Posterior vena cava (tissue), 2 donors: ENCODE data around the gene CCDC127. TPM values are rescaled to one million over a fixed set of nuclear protein-coding genes. Genes with fewer than 3 reads are reported as not detected.
"Not testable (repeated sequence)": the region's sequence is repeated elsewhere in the genome, so short reads cannot be mapped to it uniquely, and the experiment has no call there.

Experiments used
- DNase-seq: peaks from one replicate; pipeline ENCODE4 v3.0.0-alpha.2; 2020; ENCODE audit warnings: low spot score
- intact Hi-C, 2 donors: fragments of 100-400 bp; cut with DNase I; formaldehyde crosslinking; loops; one replicate each; pipeline versions ENCODE4 v1.14.1 to v1.14.2; 2022 to 2023
- long read RNA-seq, 2 donors: library from polyadenylated mRNA; unstranded; transcript quantifications; one replicate each; pipeline ENCODE4 v2.0.0, GENCODE V29; 2020 to 2021
- total RNA-seq, 2 donors: library from RNA; stranded (reverse); fragmentation: NEBNext Ultra II Directional; extraction: Animal tissue kit (Norgen Biotek cat#: 25700); gene quantifications; one replicate each; pipeline ENCODE4 v1.2.1, GENCODE V29; 2021
- donor health status: DM: yes; HTN: yes; CAD: no.
- donor health status: DM: yes; HTN: yes; CAD: no.

CCDC127 gene, protein sequence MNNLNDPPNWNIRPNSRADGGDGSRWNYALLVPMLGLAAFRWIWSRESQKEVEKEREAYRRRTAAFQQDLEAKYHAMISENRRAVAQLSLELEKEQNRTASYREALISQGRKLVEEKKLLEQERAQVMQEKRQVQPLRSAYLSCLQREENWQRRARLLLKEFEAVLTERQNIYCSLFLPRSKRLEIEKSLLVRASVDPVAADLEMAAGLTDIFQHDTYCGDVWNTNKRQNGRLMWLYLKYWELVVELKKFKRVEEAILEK
- 1 to 10 TPM; 5.8 to 6.9 TPM for total RNA-seq
- long read RNA-seq, donor 1, full-length matches to known transcripts, result 6 of 8 reads
- long read RNA-seq, donor 1, partial matches to known transcripts, result 0 of 8 reads
- long read RNA-seq, donor 1, other reads (novel, unspliced or antisense), result 2 of 8 reads
- long read RNA-seq, donor 2, full-length matches to known transcripts, result 23 of 31 reads
- long read RNA-seq, donor 2, partial matches to known transcripts, result 0 of 31 reads
- long read RNA-seq, donor 2, other reads (novel, unspliced or antisense), result 8 of 31 reads

DNA sequence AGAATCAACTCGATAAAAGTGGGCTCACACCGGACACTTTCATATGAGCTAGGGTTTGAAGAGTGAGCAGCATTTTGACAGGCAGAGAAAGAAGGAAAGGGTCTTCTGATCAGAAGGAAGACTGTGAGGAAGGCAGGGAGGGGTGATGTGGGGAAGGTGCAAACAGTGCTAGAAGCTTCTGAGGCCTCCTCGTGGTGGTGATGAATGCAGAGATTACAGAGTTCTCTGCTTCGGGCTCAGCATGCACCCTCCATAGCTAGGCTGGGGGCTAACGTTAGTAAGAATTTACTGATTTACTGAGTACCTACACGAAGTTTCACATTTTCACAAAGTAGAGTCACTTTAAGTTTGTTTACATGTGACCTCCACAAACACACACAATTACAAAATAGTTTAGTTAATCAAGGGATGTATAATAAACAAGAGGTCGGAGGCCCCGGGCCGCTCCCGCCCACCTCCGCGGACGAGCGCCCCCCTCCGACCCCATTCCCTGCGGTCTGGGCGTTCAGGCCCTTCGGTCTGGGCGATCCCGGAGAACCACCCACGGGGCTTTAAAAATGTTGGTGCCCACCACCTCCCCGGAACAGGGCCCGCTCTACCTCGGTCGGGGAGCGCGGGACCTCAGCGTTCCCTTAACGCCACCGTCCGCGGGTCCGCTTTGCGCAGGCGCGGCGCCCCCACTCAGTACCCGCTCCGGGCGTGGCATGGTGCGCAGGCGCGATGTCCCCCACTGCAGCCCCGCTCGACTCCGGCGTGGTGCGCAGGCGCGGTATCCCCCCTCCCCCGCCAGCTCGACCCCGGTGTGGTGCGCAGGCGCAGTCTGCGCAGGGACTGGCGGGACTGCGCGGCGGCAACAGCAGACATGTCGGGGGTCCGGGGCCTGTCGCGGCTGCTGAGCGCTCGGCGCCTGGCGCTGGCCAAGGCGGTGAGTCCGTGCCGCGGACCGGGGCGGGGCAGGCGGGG is at the start of gene CCDC127, which contains the start of gene SDHA:
TSS of gene CCDC127 (minus strand) at position 660 of the 963 bp plus-strand sequence. CDS start 1,304 bp downstream, outside the sequence.
TSS of gene SDHA (plus strand) at position 827 of the 963 bp plus-strand sequence. CDS start at position 863, 36 bp downstream.
- DNase-seq, result peak; percentile 99
- intact Hi-C loops, result not testable (repeated sequence)

DNA sequence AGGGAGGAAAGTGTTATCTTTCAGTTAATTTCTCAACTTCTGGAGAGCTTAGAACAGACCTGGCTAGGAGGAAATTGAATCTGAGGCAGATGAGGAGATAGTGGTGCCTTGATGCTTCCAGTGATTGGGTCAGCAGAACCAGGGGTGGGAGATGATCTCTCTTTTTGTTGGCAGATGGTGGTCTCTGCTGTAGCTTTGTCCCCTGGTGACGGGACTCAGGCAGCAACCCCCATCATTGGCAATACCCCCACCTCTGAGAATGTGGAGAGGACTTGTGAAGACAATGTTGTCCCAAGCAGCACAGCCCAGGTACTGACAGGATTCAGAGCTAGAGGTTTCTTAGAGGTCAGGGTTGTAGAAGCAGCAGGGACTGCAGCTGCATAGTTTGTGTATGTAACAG is 49.8 kb upstream of the CCDC127 start:
- intact Hi-C loops, result no loop called here
- DNase-seq, result no peak

DNA sequence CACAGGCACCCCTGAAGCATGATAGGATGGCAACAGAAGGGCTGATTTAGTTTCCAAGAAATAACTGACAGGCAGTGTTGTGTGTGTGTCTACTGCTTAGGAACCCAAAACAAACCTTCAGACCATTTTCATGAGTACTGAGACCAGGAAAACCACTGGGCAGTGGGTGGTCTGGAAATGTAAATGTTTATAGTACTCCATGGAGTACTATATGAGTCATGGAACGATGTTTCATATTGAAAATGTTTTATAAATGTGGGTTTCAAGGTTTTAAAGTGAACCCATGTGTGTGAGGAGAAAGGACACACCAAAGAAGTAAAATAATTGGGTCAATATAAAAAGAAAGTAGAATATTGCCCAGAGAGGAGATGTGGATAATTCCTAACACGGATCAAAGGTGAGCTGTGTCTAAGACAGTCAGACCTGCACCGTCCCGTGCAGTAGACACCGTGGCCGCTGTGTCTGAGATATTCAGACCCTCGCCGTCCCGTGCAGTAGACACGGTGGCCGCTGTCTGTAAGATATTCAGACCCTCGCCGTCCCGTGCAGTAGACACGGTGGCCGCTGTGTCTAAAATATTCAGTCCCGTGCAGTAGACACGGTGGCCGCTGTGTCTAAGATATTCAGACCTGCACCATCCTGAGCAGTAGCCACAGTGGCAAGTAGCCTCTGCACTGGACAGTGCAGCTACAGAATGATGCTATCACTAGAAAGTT is 48.5 kb upstream of the CCDC127 start:
- intact Hi-C loops, DNase-seq: not testable (repeated sequence)

DNA sequence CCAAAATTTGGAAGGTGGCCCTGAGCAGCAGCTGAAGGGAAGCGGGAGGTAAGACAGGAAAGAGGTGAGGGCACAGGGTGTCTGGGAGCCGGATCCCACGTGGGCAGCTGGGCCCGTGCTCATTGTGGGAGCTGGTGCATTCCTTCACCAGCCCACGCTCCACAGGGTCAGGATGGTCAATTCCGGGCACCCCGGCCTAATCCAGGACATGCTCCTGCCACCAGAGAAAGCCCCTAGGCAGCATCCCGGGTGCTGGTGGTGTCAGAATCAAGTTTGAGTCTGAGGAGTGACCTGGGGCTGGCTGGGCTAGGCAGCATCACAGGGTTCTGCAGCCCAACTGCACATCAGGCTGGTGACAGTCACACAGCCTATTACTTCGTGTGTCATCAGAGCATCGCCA is 46.4 kb upstream of the CCDC127 start:
- no peak for DNase-seq
- intact Hi-C loops, result no loop called here

DNA sequence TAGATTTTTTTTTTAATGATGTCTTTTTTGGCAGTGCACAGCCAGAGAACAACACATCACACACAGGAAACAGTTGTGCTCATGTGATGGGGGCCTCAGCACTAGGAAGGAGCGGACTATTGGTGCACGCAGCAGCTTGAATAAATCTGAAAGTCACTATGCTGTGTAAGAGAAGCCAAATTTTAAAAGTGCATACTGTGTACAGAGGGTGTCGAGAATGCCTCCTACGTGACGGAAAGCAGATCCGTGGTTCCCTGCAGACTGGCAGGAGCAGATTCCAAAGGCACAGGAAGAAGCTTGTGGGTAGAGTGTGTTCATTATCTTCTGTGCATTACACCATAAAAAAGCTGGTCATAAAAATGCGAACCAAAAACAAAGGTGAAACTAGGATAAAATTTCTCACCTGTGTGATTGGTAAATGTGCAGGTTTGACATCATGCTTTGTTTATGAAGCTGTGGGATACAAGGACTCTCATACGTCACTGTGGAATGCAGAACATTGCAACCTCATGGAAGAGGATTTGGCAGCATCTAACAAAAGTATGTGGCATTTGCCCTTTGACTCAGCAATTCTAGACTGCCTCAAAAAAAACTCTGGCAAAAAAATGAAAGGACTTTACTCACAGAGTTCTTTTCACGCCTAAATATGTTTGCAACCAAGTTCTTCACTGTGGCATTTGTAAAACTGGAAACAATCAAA is 45.5 kb upstream of the CCDC127 start:
- DNase-seq, intact Hi-C loops: not testable (repeated sequence)

DNA sequence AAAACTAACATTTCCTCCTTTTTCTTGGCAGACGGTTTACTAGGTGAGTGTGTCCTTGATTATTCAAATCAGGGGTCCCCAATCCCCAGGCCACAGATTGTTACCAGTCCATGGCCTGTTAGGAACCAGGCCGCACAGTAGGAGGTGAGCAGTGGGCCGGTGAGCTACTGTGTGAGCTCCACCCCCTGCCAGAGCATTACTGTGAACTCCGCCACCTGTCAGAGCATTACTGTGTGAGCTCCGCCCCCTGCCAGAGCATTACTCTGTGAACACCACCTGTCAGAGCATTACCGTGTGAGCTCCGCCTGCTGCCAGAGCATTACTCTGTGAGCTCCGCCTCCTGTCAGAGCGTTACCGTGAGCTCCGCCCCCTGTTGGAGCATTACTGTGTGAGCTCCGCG is 39.2 kb upstream of the CCDC127 start:
- intact Hi-C loops, result no loop called here
- DNase-seq, result no peak

DNA sequence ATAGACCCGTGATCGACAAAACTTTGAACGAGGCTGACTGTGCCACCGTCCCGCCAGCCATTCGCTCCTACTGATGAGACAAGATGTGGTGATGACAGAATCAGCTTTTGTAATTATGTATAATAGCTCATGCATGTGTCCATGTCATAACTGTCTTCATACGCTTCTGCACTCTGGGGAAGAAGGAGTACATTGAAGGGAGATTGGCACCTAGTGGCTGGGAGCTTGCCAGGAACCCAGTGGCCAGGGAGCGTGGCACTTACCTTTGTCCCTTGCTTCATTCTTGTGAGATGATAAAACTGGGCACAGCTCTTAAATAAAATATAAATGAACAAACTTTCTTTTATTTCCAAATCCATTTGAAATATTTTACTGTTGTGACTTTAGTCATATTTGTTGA is 38.4 kb upstream of the CCDC127 start:
- intact Hi-C loops, DNase-seq: not testable (repeated sequence)

DNA sequence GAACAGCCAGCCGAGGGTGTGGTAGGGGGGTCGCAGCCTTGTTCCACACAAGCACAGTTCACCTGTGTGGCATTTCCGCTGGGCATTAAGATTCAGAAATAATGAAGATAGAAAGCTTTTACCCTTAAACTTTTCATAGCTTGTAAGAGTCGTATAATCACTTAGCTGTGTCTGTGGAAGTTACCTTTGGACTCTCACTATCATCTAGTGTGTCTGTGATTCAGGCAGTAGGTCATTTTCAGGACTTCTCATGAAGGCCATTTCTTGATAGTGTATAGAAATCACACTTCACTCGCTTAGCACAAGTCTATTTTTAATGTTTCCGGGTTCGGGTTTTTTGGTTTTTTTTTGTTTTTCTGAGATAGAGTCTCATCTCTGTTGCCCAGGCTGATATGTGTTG is 37.2 kb upstream of the CCDC127 start:
- DNase-seq, intact Hi-C loops: not testable (repeated sequence)

DNA sequence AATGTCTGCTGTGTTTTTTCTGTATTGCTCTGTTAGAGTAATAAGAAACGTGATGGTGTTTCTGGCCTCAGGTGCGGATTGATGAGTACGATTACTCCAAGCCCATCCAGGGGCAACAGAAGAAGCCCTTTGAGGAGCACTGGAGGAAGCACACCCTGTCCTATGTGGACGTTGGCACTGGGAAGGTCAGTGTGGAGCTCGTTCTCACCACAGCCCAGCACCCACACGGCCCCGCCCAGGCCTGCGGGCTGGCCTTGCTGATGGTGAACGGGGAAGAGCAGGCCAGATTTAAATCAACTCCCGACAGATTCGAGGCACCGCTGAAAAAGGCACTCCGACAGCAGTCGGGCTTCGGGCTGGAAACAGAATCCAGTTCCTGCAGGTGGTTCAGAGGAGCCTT is 36.4 kb upstream of the CCDC127 start:
- DNase-seq, intact Hi-C loops: not testable (repeated sequence)

DNA sequence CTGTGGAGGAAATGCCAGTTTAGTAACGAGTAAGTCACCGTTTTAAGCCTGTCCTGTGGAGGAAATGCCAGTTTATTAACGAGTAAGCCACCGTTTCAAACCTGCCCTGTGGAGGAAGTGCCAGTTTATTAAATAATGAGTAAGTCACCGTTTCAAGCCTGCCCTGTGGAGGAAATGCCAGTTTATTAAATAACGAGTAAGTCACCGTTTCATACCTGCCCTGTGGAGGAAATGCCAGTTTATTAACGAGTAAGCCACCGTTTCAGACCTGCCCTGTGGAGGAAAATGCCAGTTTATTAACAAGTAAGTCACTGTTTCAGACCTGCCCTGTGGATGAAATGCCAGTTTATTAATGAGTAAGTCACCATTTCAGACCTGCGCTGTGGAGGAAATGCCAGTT is 34.6 kb upstream of the CCDC127 start:
- intact Hi-C loops, result no loop called here
- no peak for DNase-seq

DNA sequence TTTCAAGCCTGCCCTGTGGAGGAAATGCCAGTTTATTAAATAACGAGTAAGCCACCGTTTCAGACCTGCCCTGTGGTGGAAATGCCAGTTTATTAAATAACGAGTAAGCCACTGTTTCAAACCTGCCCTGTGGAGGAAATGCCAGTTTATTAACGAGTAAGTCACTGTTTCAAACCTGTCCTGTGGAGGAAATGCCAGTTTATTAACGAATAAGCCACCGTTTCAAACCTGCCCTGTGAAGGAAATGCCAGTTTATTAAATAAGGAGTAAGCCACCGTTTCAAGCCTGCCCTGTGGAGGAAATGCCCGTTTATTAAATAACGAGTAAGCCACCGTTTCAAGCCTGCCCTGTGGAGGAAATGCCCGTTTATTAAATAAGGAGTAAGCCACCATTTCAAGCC is 34.0 kb upstream of the CCDC127 start:
- DNase-seq, intact Hi-C loops: not testable (repeated sequence)

DNA sequence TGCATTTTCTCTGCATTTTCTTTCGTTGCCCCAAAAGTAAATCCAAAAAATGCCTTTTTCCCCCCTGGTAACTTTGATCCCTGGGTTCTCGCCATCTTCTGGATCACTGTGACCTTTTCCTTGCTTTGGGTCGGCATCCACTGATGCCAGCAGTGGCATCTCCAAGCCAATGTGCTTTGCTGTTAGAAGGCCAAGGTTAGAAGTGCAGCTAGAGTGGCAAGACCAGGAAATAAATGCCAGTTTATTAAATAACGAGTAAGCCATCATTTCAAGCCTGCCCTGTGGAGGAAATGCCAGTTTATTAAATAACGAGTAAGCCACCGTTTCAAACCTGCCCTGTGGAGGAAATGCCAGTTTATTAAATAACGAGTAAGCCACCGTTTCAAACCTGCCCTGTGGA is 33.6 kb upstream of the CCDC127 start:
- intact Hi-C loops, DNase-seq: not testable (repeated sequence)

DNA sequence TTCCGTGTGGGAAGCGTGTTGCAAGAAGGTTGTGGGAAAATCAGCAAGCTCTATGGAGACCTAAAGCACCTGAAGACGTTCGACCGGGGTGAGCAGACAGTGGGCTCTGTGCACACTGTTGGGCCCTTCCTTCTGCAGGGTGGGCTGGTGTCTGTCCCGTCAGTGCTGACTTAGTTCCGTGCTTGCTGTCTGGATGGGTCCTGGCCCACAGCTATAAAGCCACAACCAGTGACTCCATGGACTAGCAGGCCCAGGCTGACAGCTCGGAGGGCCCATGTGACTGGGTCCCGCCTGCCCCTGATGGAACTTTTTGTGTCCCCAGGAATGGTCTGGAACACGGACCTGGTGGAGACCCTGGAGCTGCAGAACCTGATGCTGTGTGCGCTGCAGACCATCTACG is 33.1 kb upstream of the CCDC127 start:
- DNase-seq, intact Hi-C loops: not testable (repeated sequence)

DNA sequence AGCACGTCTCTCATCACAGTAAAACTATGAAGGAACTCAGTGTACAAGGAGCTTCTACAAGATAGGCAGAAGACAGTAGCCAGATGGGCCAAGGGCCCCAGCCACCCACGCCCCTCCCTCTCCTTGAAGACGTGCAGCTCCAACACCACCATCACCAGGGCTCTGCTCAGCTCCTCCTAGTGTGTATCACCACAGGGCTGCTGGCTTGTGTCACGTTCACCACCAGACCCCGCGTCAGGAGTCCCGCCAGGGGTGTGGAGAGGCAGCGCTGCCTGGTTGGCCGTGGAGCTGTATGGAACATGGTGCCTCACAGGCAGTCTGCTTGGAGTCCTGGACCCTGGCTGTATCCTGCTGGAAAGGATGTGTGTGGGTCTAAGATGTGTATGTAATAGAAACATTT is 32.4 kb upstream of the CCDC127 start:
- DNase-seq, intact Hi-C loops: not testable (repeated sequence)

DNA sequence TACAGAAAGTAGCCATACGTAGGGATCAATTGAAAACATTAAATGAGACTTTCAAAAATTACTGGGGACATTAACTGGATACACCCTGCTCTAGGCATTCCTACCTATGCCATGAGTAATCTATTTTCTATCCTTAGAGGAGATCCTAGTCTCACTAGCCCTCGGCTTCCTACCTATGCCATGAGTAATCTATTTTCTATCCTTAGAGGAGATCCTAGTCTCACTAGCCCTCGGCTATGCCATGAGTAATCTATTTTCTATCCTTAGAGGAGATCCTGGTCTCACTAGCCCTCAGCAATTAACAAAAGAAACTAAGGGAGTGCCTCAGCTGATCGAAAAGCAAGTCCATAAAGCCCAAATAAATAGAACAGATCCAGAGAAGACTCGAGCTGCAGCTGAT is 27.8 kb upstream of the CCDC127 start:
- intact Hi-C loops, result not testable (repeated sequence)

DNA sequence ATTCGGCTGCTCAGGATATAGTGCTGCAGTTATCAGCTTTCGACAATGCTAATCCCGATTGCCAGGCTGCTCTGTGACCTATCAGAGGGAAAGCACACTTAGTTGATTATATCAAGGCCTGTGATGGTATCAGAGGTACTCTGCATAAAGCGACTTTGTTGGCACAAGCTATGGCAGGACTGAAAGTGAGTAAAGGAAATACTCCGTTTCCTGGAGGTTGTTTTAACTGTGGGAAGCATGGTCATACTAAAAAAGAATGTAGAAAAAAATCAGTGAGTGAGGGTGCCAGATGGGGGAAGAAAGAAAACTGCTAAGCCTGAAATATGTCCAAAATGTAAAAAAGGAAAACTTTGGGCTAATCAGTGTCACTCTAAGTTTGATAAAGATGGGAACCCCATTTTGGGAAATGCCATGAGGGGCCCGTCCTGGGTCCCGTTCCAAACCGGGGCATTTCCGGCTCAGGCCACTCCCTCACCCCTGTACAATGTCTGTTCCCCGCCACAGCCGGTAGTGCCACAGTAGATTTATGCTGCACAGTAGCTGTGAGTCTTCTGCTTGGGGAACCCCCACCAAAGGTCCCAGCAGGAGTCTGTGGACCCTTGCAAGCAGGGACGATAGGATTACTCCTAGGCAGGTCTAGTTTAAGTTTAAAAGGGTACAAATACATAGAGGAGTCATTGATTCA is 25.9 kb upstream of the CCDC127 start:
- intact Hi-C loops, DNase-seq: not testable (repeated sequence)

More for the DNA sequence above, 27.8 kb upstream of the CCDC127 start:
- not testable (repeated sequence) for DNase-seq

DNA sequence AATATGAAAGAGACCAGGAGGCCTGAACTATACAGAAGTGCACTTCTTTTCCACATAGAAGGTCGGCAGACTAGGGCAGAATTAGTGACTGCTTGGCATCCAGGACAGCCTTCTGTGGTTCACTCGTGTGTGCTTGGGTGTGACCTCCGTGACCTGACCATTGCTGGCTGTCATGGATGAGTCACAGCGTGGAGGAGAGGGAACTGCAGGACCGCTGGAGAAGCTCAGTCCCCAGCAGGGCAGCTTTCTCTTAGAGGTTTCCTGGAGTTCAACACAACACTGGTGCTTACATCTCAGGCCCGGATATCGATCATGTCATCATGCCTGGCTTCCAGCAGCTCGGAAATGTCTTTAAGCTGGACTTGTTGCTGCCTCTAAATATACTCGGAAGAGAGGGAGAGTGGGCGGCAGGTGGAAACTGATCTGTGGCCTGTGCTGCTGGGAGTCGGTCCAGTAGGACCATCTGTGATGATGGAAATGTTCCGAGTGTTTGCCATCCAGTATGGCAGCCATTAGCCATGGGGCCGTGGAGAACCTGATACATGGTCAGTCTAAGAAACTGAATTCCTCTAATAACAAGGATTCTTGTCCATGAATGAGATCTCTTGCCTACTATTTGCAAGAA is 23.2 kb upstream of the CCDC127 start:
- DNase-seq, intact Hi-C loops: not testable (repeated sequence)
